Dendritic cell treated with granulocyte-macrophage colony-stimulating factor and Interleukin-4, amounts not matched to agents 40 ng/mL and 50 ng/mL, for 4 days (primary cell): ENCODE measurements around the gene CNTN5.
"Not testable (repeated sequence)": the region's sequence is repeated elsewhere in the genome, so short reads cannot be mapped to it uniquely, and the experiment has no call there.

ENCODE experiments used
- H3K27ac Mint-ChIP-seq: one replicate; pipeline ENCODE4 v1.8.0; 2022; ENCODE audit warnings: mild to moderate bottlenecking, mixed read lengths
- H3K27me3 Mint-ChIP-seq: one replicate; pipeline ENCODE4 v1.8.0; 2022; ENCODE audit warnings: mild to moderate bottlenecking, mixed read lengths
- H3K36me3 Mint-ChIP-seq: one replicate; pipeline ENCODE4 v1.8.0; 2022; ENCODE audit warnings: low read depth, mixed read lengths
- H3K4me1 Mint-ChIP-seq: one replicate; pipeline ENCODE4 v1.8.0; 2022; ENCODE audit warnings: low read depth, mixed read lengths
- H3K4me3 Mint-ChIP-seq: one replicate; pipeline ENCODE4 v1.8.0; 2022; ENCODE audit warnings: mild to moderate bottlenecking, moderate library complexity, mixed read lengths
- H3K9me3 Mint-ChIP-seq: one replicate; pipeline ENCODE4 v1.8.0; 2022; ENCODE audit warnings: mixed read lengths
- intact Hi-C: fragments of 100-400 bp; cut with micrococcal nuclease; formaldehyde crosslinking; loops from one replicate; pipeline ENCODE4 v1.15.0; 2022

CNTN5 gene

GRCh38 chr11:100192181-100192580 lies 1171.4 kb downstream of the CNTN5 start:
- no peak overlapping the region for H3K4me3 Mint-ChIP-seq
- no peak overlapping the region for H3K27ac Mint-ChIP-seq
- no peaks in the 10 kb centered on the region for H3K4me1 Mint-ChIP-seq

GRCh38 chr11:100203789-100204188 lies 1183.0 kb downstream of the CNTN5 start:
- Mint-ChIP-seq H3K4me3 (no peak overlapping the region), H3K9me3 (peaks cover 8% of the 10 kb centered on the region), H3K27me3 (no peaks in the 10 kb centered on the region), H3K4me1 (no peaks in the 10 kb centered on the region), H3K27ac (no peak overlapping the region), H3K36me3 (no peaks in the 10 kb centered on the region)
- intact Hi-C loops: no loop called here

More at GRCh38 chr11:100192181-100192580, 1171.4 kb downstream of the CNTN5 start:
- intact Hi-C loops: no loop called here
- Mint-ChIP-seq H3K36me3 (no peaks in the 10 kb centered on the region), H3K27me3 (no peaks in the 10 kb centered on the region), H3K9me3 (peaks cover 20% of the 10 kb centered on the region)

- Mint-ChIP-seq H3K4me3 (no peak overlapping the region), H3K27me3 (no peaks in the 10 kb centered on the region), H3K9me3 (peaks cover 8% of the 10 kb centered on the region), H3K4me1 (no peaks in the 10 kb centered on the region), H3K27ac (no peak overlapping the region), H3K36me3 (no peaks in the 10 kb centered on the region)
- intact Hi-C loops: no loop called here
Measured at GRCh38 chr11:100205926-100206325, 1185.2 kb downstream of the CNTN5 start.

- H3K27ac Mint-ChIP-seq: no peak overlapping the region
- intact Hi-C loops: no loop called here
- H3K36me3 Mint-ChIP-seq: no peaks in the 10 kb centered on the region
Measured at GRCh38 chr11:100208207-100208606, 1187.5 kb downstream of the CNTN5 start.

GRCh38 chr11:100214791-100215190 lies 1194.0 kb downstream of the CNTN5 start:
- no peaks in the 10 kb centered on the region for H3K36me3 Mint-ChIP-seq
- no peaks in the 10 kb centered on the region for H3K4me1 Mint-ChIP-seq
- H3K9me3 Mint-ChIP-seq: peaks cover 16% of the 10 kb centered on the region
- no peaks in the 10 kb centered on the region for H3K27me3 Mint-ChIP-seq
- H3K27ac Mint-ChIP-seq: no peak overlapping the region
- intact Hi-C loops: no loop called here
- no peak overlapping the region for H3K4me3 Mint-ChIP-seq

More at GRCh38 chr11:100208207-100208606, 1187.5 kb downstream of the CNTN5 start:
- no peak overlapping the region for H3K4me3 Mint-ChIP-seq
- H3K4me1 Mint-ChIP-seq: no peaks in the 10 kb centered on the region
- H3K27me3 Mint-ChIP-seq: no peaks in the 10 kb centered on the region
- H3K9me3 Mint-ChIP-seq: peaks cover 3% of the 10 kb centered on the region

- Mint-ChIP-seq H3K9me3 (peaks cover 12% of the 10 kb centered on the region), H3K36me3 (no peaks in the 10 kb centered on the region), H3K4me1 (no peaks in the 10 kb centered on the region), H3K27me3 (no peaks in the 10 kb centered on the region), H3K27ac (no peak overlapping the region), H3K4me3 (no peak overlapping the region)
- intact Hi-C loops: no loop called here
Measured at GRCh38 chr11:100220801-100221200, 1200.1 kb downstream of the CNTN5 start.

- Mint-ChIP-seq H3K4me3 (no peak overlapping the region), H3K4me1 (no peaks in the 10 kb centered on the region), H3K9me3 (peaks cover 12% of the 10 kb centered on the region), H3K27ac (no peak overlapping the region), H3K36me3 (no peaks in the 10 kb centered on the region), H3K27me3 (no peaks in the 10 kb centered on the region)
- intact Hi-C loops: no loop called here
Measured at GRCh38 chr11:100221791-100222190, 1201.0 kb downstream of the CNTN5 start.

- Mint-ChIP-seq H3K4me1 (no peaks in the 10 kb centered on the region), H3K4me3 (no peak overlapping the region), H3K9me3 (peaks cover 12% of the 10 kb centered on the region), H3K27ac (no peak overlapping the region), H3K36me3 (no peaks in the 10 kb centered on the region), H3K27me3 (no peaks in the 10 kb centered on the region)
- intact Hi-C loops: no loop called here
Measured at GRCh38 chr11:100224541-100225034, 1203.8 kb downstream of the CNTN5 start.

- no peaks in the 10 kb centered on the region for H3K27me3 Mint-ChIP-seq
- H3K27ac Mint-ChIP-seq: no peak overlapping the region
- H3K36me3 Mint-ChIP-seq: no peaks in the 10 kb centered on the region
- intact Hi-C loops: no loop called here
- peaks cover 30% of the 10 kb centered on the region for H3K9me3 Mint-ChIP-seq
- no peak overlapping the region for H3K4me3 Mint-ChIP-seq
- no peaks in the 10 kb centered on the region for H3K4me1 Mint-ChIP-seq
Measured at GRCh38 chr11:100229086-100229485, 1208.3 kb downstream of the CNTN5 start.

- Mint-ChIP-seq H3K9me3 (peaks cover 30% of the 10 kb centered on the region), H3K27ac (no peak overlapping the region), H3K27me3 (no peaks in the 10 kb centered on the region), H3K4me3 (no peak overlapping the region), H3K4me1 (no peaks in the 10 kb centered on the region), H3K36me3 (no peaks in the 10 kb centered on the region)
- intact Hi-C loops: no loop called here
Measured at GRCh38 chr11:100232006-100232405, 1211.3 kb downstream of the CNTN5 start.

- intact Hi-C loops: no loop called here
- Mint-ChIP-seq H3K27me3 (no peaks in the 10 kb centered on the region), H3K9me3 (peaks cover 30% of the 10 kb centered on the region), H3K27ac (no peak overlapping the region), H3K4me1 (no peaks in the 10 kb centered on the region), H3K4me3 (no peak overlapping the region), H3K36me3 (no peaks in the 10 kb centered on the region)
Measured at GRCh38 chr11:100235085-100235484, 1214.3 kb downstream of the CNTN5 start.

- no peak overlapping the region for H3K4me3 Mint-ChIP-seq
- H3K36me3 Mint-ChIP-seq: no peaks in the 10 kb centered on the region
- H3K27me3 Mint-ChIP-seq: no peaks in the 10 kb centered on the region
- intact Hi-C loops: no loop called here
- no peaks in the 10 kb centered on the region for H3K4me1 Mint-ChIP-seq
- H3K9me3 Mint-ChIP-seq: peaks cover 27% of the 10 kb centered on the region
- H3K27ac Mint-ChIP-seq: no peak overlapping the region
Measured at GRCh38 chr11:100240025-100240539, 1219.3 kb downstream of the CNTN5 start.

- Mint-ChIP-seq H3K4me3 (no peak overlapping the region), H3K27me3 (no peaks in the 10 kb centered on the region), H3K36me3 (no peaks in the 10 kb centered on the region), H3K4me1 (no peaks in the 10 kb centered on the region), H3K27ac (no peak overlapping the region), H3K9me3 (peaks cover 32% of the 10 kb centered on the region)
- intact Hi-C loops: no loop called here
Measured at GRCh38 chr11:100247704-100248103, 1227.0 kb downstream of the CNTN5 start.

DNA sequence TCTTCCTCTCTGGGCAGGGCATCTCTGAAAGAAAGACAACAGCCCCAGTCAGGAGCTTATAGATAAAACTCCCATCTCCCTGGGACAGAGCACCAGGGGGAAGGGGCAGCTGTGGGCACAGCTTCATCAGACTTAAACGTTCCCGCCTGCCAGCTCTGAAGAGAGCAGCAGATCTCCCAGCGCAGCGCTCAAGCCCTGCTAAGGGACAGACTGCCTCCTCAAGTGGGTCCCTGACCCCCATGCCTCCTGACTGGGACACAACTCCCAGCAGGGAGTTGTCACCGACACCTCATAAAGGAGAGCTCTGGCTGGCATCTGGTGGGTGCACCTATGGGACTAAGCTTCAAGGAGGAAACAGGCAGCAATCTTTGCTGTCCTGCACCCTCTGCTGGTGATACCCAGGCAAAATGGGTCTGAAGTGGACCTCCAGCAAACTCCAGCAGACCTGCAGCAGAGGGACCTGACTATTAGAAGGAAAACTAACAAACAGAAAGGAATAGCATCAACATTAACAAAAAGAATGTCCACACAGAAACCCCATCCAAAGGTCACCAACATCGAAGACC lies 1236.6 kb downstream of the CNTN5 start:
- H3K27ac Mint-ChIP-seq, intact Hi-C loops, H3K27me3 Mint-ChIP-seq, H3K36me3 Mint-ChIP-seq, H3K4me1 Mint-ChIP-seq, H3K4me3 Mint-ChIP-seq: not testable (repeated sequence)
- H3K9me3 Mint-ChIP-seq: peaks cover 41% of the 10 kb centered on the region

GRCh38 chr11:100269516-100269915 lies 1248.8 kb downstream of the CNTN5 start:
- intact Hi-C loops: no loop called here
- peaks cover 56% of the 10 kb centered on the region for H3K9me3 Mint-ChIP-seq

More at GRCh38 chr11:100269516-100269915, 1248.8 kb downstream of the CNTN5 start:
- no peaks in the 10 kb centered on the region for H3K36me3 Mint-ChIP-seq
- H3K27me3 Mint-ChIP-seq: no peaks in the 10 kb centered on the region
- no peaks in the 10 kb centered on the region for H3K4me1 Mint-ChIP-seq
- no peak overlapping the region for H3K27ac Mint-ChIP-seq
- no peak overlapping the region for H3K4me3 Mint-ChIP-seq
